B cell (primary cell): Measurements from ENCODE around the gene BIRC7. TPM values are rescaled to one million over a fixed set of nuclear protein-coding genes. Genes with fewer than 3 reads are reported as not detected.

Experiments
- ATAC-seq: fragments of 200-7000 bp; cut with Tn5 transposase; one replicate; pipeline ENCODE4 v1.10.0; 2021; ENCODE audit warnings: low read depth, mild to moderate bottlenecking, moderate number of reproducible peaks, moderate library complexity
- CTCF ChIA-PET: fragments of 350-600 bp; sonication (Branson Sonifier 250); formaldehyde crosslinking; loops from one replicate; lab custom pipeline; 2021; ENCODE audit warnings: antibody characterized with exemption, inconsistent platforms; lab: Charles Lee
- POLR2A ChIA-PET: fragments of 350-600 bp; sonication (Branson Sonifier 250); formaldehyde crosslinking; loops from one replicate; lab custom pipeline; 2021; ENCODE audit warnings: antibody characterized with exemption; lab: Charles Lee
- DNase-seq: peaks from one replicate; pipeline ENCODE4 v3.0.0; 2013
- H2AFZ ChIP-seq: 2 replicates; pipeline ENCODE4 v1.6.1; 2012; ENCODE audit warnings: mild to moderate bottlenecking, low read depth, low read length; ENCODE audit not compliant: insufficient read depth, poor library complexity, severe bottlenecking
- H3K27ac ChIP-seq, 2 donors: 1 replicate in 1 of 2; 2 replicates in 1 of 2; pipeline ENCODE4 v1.5.1; 2012 to 2013; ENCODE audit warnings: low read length in 2 of 2, mild to moderate bottlenecking in 2 of 2, moderate library complexity in 1 of 2
- H3K27me3 ChIP-seq, 4 experiments: fragments of 200-600 bp in 1 of 4; sonication (generic) in 1 of 4; replicated peaks in 1 of 4; 1 replicate in 2 of 4; 2 replicates in 2 of 4; pipeline versions ENCODE4 v1.6.1 to v1.7.0; 2013 to 2016; ENCODE audit warnings: low read length in 3 of 4, mild to moderate bottlenecking in 2 of 4, mixed read lengths in 1 of 4, moderate library complexity in 1 of 4; ENCODE audit not compliant: insufficient read depth in 4 of 4, control insufficient read depth in 3 of 4; ENCODE audit errors: control extremely low read depth in 1 of 4
- H3K36me3 ChIP-seq, 2 experiments: replicated peaks in 1 of 2; 1 replicate in 1 of 2; 2 replicates in 1 of 2; pipeline versions ENCODE4 v1.6.1 to v1.7.1; 2013; ENCODE audit warnings: low read length in 1 of 2; ENCODE audit not compliant: insufficient read depth in 2 of 2, control insufficient read depth in 1 of 2; ENCODE audit errors: control extremely low read depth in 1 of 2, extremely low read depth in 1 of 2
- H3K4me1 ChIP-seq, 2 donors: fragments of 200-600 bp in 1 of 2; sonication (generic) in 1 of 2; 1 replicate in 1 of 2; 2 replicates in 1 of 2; pipeline versions ENCODE4 v1.5.1 to v1.6.1; 2013 to 2017; ENCODE audit warnings: low read length in 2 of 2; ENCODE audit not compliant: control insufficient read depth in 2 of 2, insufficient read depth in 2 of 2
- H3K4me2 ChIP-seq: replicated peaks from 2 replicates; pipeline ENCODE3; 2012; ENCODE audit warnings: mild to moderate bottlenecking, low read depth, low read length; ENCODE audit not compliant: poor library complexity, severe bottlenecking
- H3K4me3 ChIP-seq, 5 experiments: fragments of 200-600 bp in 1 of 5; sonication (generic) in 1 of 5; 1 replicate in 3 of 5; 2 replicates in 2 of 5; pipeline versions ENCODE4 v1.5.1 to v1.7.0; 2011 to 2016; ENCODE audit warnings: low read length in 4 of 5, mild to moderate bottlenecking in 4 of 5, low read depth in 2 of 5, control low read depth in 1 of 5, moderate library complexity in 1 of 5; ENCODE audit not compliant: insufficient read depth in 1 of 5; ENCODE audit errors: control extremely low read depth in 1 of 5, extremely low read depth in 1 of 5
- H3K79me2 ChIP-seq: fragments of 200-600 bp; sonication (generic); one replicate; pipeline ENCODE4 v1.6.0; 2016; ENCODE audit warnings: low read length; ENCODE audit not compliant: control insufficient read depth, insufficient read depth
- H3K9ac ChIP-seq: fragments of 200-600 bp; sonication (generic); 2 replicates; pipeline ENCODE4 v1.6.1; 2017; ENCODE audit warnings: mild to moderate bottlenecking, low read length, moderate library complexity
- H3K9me3 ChIP-seq, 3 donors: one replicate each; pipeline versions ENCODE4 v1.6.1 to v1.7.1; 2013; ENCODE audit warnings: low read length in 2 of 3; ENCODE audit not compliant: control insufficient read depth in 2 of 3, insufficient read depth in 1 of 3; ENCODE audit errors: control extremely low read depth in 1 of 3
- H4K20me1 ChIP-seq: 2 replicates; pipeline ENCODE4 v1.6.0; 2012; ENCODE audit warnings: mild to moderate bottlenecking, low read length; ENCODE audit not compliant: insufficient read depth, control insufficient read depth, poor library complexity, severe bottlenecking
- H3K27ac Mint-ChIP-seq: one replicate; pipeline ENCODE4 v1.8.0; 2021; ENCODE audit warnings: mixed read lengths
- H3K27me3 Mint-ChIP-seq: one replicate; pipeline ENCODE4 v1.8.0; 2021; ENCODE audit warnings: mixed read lengths
- H3K4me1 Mint-ChIP-seq: one replicate; pipeline ENCODE4 v1.8.0; 2021; ENCODE audit warnings: mixed read lengths
- H3K4me3 Mint-ChIP-seq: one replicate; pipeline ENCODE4 v1.8.0; 2021; ENCODE audit warnings: mixed read lengths
- H3K9me3 Mint-ChIP-seq: one replicate; pipeline ENCODE4 v1.8.0; 2022; ENCODE audit warnings: mixed read lengths; ENCODE audit not compliant: insufficient read depth
- EZH2 ChIP-seq: IDR thresholded peaks from 2 replicates; pipeline ENCODE4 v1.6.1; 2012; ENCODE audit warnings: borderline replicate concordance, low read depth, mild to moderate bottlenecking, moderate library complexity, low read length; ENCODE audit not compliant: insufficient read depth, poor library complexity, severe bottlenecking
- WGBS: methylation state at CpG from one replicate; pipeline ENCODE4 v1.1.5; 2013; ENCODE audit warnings: missing lambda C conversion rate; ENCODE audit not compliant: insufficient coverage; 5-methylcytosine and 5-hydroxymethylcytosine counted together
- intact Hi-C: fragments of 100-400 bp; cut with micrococcal nuclease; formaldehyde crosslinking; loops from one replicate; pipeline ENCODE4 v1.10.0; 2022
- polyA plus RNA-seq: library from polyadenylated mRNA; depleted of rRNA; stranded (reverse); fragments of >200 nt; gene quantifications from 2 replicates; pipeline ENCODE4 v1.2.3, GENCODE V29; 2012
- total RNA-seq, 2 donors: library from RNA; stranded (reverse); fragments of 120-200 nt in 1 of 2; gene quantifications; 1 replicate in 1 of 2; 2 replicates in 1 of 2; pipeline versions ENCODE4 v1.2.3 to v1.2.4, GENCODE V29; 2013 to 2022
- TF ChIP-seq, protein P1 (sequence below): fragments of 200-600 bp; IDR thresholded peaks from one replicate; pipeline ENCODE4 v1.8.0; 2022; ENCODE audit warnings: antibody characterized with exemption, mild to moderate bottlenecking

The BIRC7 gene
- total and polyA plus RNA-seq, 2 donors (not counting 1 experiment from before 2014, with no cell fraction given): 0.12 TPM; not detected in 1

DNA sequence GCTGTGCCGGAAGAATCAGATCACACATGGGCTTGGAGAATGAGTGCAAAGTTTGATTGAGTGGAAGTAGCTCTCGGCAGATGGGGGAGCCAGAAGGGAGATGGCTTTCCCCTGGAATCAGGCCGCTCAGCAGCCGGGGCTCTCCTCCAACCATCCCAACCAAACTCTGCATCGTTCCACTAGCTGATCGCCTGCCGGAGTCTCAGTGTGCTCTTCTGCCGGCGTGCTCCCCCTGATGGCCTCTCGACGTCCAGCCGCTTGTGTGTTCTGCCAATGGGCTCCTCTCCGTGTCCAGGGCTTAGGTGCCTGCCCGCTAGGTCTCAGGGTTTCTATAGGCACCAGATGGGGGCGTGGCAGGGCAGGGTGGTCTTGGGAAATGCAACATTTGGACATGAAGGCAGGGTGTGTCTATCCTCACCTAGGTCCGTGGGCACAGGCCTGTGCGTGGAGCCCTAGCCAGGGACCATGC lies 4.9 kb upstream of the BIRC7 start:
- H3K9me3 ChIP-seq: peaks cover 0 to 12% (median 0%) of the 10 kb centered on the region in 3 donors
- TF ChIP-seq, protein P1, sequence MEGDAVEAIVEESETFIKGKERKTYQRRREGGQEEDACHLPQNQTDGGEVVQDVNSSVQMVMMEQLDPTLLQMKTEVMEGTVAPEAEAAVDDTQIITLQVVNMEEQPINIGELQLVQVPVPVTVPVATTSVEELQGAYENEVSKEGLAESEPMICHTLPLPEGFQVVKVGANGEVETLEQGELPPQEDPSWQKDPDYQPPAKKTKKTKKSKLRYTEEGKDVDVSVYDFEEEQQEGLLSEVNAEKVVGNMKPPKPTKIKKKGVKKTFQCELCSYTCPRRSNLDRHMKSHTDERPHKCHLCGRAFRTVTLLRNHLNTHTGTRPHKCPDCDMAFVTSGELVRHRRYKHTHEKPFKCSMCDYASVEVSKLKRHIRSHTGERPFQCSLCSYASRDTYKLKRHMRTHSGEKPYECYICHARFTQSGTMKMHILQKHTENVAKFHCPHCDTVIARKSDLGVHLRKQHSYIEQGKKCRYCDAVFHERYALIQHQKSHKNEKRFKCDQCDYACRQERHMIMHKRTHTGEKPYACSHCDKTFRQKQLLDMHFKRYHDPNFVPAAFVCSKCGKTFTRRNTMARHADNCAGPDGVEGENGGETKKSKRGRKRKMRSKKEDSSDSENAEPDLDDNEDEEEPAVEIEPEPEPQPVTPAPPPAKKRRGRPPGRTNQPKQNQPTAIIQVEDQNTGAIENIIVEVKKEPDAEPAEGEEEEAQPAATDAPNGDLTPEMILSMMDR: no peak
- no peak for TF ChIP-seq EZH2
- intact Hi-C loops: no loop called here
- H4K20me1 ChIP-seq: no peaks in the 10 kb centered on the region
- H3K9ac ChIP-seq: no peak overlapping the region
- 19% methylated on average over 16 of the region's 17 CpGs for WGBS
- Mint-ChIP-seq H3K4me1 (peaks cover 3% of the 10 kb centered on the region), H3K27ac (no peak overlapping the region), H3K27me3 (peaks cover 48% of the 10 kb centered on the region), H3K4me3 (no peak overlapping the region), H3K9me3 (no peaks in the 10 kb centered on the region)
- DNase-seq (no peak), ATAC-seq (no peak)
- H3K4me2 ChIP-seq: no peak overlapping the region
- ChIA-PET POLR2A (no interaction called here), CTCF (interaction anchor here (1.3 kb wide), 1 partner anchor 50 kb away, joined by 3 read pairs; no protein-coding TSS in a partner anchor)
- no peak overlapping the region for H2AFZ ChIP-seq
- no peaks in the 10 kb centered on the region for H3K79me2 ChIP-seq
- peaks cover 0 to 4% of the 10 kb centered on the region in 2 donors for H3K4me1 ChIP-seq
- H3K27me3 ChIP-seq: peaks cover 0 to 52% (median 13%) of the 10 kb centered on the region in 4 experiments
- H3K4me3 ChIP-seq: no peak overlapping the region
- H3K27ac ChIP-seq: no peak overlapping the region
- no peaks in the 10 kb centered on the region for H3K36me3 ChIP-seq

DNA sequence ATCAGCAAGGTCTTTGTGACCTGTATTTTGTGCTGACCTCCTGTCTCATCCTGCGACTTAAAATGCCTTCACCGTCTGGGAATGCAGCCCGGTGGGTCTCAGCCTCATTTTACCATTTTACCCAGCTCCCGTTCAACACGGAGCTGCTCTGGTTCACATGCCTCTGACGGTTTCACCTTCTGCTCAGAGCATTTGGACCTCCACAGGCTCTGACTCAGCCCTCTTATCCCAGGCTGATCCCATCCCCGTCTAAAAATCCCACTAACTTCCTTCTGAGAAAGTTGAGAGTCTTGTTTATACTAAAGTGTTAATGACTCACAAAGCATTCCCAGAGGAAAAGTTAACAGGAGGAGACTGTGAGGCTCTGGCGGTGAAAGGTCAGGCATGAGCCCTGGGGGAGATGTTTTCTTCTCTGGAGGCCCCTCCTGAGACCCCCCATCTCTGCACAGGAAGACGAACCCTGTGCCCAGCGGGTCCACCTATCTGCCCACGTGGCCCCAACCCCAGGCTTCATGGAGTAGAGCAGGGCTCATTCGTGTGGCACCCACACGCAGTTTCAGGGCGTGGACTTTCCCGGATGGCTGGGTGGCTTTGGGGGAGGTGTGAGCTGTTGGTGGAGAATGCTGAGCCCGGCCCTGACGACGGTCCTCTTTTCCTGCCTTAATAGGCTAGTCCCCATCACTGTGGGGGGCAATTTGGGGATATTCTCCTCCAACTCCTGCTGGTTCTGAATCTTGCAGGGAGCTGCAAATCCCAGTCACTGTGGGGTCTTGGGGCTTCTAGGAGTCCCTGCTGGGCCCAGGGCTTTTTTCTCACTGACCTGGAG lies 3.3 kb upstream of the BIRC7 start:
- POLR2A ChIA-PET: no interaction called here
- Histone ChIP-seq H3K4me2 (no peak overlapping the region), H3K27ac (no peak overlapping the region), H3K9me3 (peaks cover 0 to 13% (median 0%) of the 10 kb centered on the region in 3 donors), H3K36me3 (no peaks in the 10 kb centered on the region), H3K4me1 (peaks cover 0 to 4% of the 10 kb centered on the region in 2 donors), H3K27me3 (peaks cover 0 to 52% (median 13%) of the 10 kb centered on the region in 4 experiments), H3K79me2 (no peaks in the 10 kb centered on the region), H4K20me1 (no peaks in the 10 kb centered on the region), H3K4me3 (no peak overlapping the region), H2AFZ (no peak overlapping the region), H3K9ac (no peak overlapping the region)
- Mint-ChIP-seq H3K27ac (no peak overlapping the region), H3K4me1 (peaks cover 3% of the 10 kb centered on the region), H3K27me3 (peaks cover 45% of the 10 kb centered on the region), H3K4me3 (no peak overlapping the region), H3K9me3 (no peaks in the 10 kb centered on the region)
- intact Hi-C loops: no loop called here
- DNase-seq (no peak), ATAC-seq (no peak)
- 53% methylated on average over 13 of the region's 18 CpGs for WGBS
- CTCF ChIA-PET: interaction anchor here (4.7 kb wide), 1 partner anchor 9 kb away, joined by 35 read pairs; no protein-coding TSS in a partner anchor
- TF ChIP-seq, protein P1: no peak
- TF ChIP-seq EZH2: no peak
